ENCODE measurements around the gene CCNI2.

The CCNI2 gene, protein sequence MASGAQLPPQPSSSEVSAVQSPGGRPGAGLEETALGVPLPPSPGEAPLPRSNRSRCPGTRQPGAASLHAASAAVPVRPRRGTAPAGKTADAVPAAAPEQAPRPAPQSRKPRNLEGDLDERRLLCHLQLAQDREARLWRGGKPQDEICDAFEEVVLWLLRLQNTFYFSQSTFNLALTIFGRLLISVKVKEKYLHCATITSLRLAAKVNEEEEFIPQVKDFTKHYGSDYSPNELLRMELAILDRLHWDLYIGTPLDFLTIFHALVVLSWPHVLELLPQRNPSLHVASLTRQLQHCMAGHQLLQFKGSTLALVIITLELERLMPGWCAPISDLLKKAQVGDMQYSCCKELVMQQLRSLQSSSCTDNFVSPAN

DNA sequence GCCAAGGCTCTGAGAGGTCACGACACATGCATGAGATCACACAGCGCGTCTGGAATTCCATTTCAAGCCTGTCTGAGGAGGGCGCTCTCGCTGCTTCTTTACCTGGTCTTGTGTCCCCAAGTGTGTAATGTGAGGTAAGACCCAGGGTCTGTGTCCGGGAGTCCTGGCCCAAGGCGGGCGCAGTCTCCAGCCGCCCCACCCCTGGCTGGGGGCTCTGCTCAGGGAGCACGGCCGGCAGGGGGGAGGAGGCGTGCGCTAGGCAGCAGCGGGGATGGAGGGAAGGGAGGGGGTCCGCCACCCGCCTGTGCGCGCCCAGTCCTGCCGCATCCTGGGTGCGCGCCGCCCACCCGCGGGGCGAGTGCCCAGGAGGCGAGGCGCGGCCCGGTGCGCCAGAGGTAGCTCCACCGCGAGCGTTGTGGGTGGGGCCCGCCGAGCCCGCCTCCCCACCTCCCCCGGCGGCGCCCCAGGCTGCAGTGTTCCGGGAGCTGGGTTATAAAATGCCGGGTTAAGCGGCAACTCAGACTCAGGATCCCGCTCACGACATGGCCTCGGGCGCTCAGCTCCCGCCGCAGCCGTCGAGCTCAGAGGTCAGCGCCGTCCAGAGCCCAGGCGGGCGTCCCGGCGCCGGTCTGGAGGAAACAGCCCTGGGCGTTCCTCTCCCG is at the start of gene CCNI2:
Gene CCNI2 (plus strand): TSS at position 473 of the 662 bp plus-strand sequence. CDS start 70 bp downstream, at position 543.
- DNase-seq, result no peak

DNA sequence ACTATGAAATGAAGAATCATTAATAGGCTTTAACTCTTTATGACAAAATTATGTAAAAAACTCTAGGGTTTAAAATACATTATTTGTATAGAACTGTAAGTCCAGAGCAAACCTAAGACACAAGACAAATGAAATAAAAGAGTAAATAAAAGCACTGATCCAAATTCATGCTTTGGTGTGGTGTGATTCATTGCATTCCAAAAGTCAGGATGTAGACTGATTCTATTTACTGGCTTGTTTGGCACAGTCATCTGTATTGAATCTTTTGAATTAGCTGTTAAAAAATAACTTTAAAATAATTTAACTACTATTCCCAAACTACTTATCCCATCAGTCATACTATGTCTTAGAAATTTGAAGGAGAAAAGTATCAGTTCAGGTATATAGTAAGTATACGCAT is 42.4 kb upstream of the CCNI2 start:
- no peak for DNase-seq

DNA sequence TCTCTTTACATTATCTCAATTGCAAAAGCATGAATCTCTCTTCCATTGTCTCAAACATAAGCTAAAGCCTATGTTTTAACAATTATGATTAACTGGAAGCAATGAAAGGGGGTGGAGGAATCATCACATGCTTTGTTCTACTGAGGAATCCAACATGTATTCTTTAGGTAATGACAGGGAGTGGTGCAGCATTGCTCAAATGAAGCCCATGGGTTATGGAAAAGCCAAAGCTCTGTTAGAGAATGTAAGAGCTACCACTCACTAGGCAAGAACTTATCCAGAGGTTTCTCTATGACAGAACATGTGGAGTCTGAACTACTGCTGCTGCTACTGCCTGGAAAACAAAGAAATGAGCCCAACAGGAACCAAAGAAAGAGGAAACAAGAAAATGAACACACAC is 38.6 kb upstream of the CCNI2 start:
- no peak for DNase-seq

- DNase-seq, result peak; percentile 37 to 56
Observed at GRCh38 chr5:132714456-132715307, 32.5 kb upstream of the CCNI2 start.

DNA sequence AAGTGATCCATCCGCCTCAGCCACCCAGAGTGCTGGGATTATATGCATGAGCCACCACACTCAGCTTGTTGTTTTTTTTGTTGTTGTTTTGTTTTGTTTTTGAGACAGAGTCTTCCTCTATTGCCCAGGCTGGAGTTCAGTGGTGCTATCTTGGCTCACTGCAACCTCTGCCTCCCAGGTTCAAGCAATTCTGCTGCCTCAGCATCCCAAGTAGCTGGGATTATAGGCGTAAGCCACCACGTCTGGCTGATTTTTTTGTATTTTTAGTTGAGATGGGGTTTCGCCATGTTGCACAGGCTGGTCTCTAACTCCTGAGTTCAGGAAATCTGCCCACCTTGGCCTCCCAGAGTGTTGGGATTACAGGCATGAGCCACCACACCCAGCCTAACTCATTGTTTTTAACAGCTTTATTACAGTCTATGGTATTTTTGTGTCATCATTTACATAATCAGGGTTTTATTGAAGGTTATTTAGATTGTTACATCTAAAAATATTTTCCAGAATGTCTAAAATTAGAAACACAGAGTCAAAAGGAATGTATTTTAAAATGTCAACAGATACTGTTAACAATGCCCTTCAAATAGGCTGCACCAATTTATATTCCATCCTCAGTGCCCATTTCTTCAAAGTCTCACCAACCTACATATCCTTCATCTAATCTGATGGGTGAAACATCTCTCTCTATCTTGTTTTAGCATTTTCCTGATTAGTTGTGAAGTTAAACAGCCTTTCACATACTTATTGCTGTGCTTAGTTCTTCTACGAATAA is 28.5 kb upstream of the CCNI2 start:
- DNase-seq, result no peak

DNA sequence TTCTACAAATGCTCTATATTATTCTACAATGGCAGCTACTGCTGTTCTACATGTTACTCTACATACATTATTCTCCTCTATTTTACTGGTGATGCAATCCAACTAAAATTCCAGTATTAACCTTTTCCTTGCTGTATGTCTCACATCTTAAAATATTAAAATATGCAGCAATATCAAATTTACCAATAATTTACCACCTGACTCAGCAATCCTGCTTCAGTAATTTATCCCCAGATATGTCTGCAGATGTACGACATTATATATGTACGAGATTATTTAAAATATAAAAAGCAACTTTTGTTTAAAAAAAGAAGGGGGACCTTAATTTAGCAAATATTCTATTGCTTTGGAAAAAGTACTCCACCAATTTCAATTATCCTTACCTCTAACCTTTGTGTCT is 21.5 kb upstream of the CCNI2 start:
- no peak for DNase-seq

DNA sequence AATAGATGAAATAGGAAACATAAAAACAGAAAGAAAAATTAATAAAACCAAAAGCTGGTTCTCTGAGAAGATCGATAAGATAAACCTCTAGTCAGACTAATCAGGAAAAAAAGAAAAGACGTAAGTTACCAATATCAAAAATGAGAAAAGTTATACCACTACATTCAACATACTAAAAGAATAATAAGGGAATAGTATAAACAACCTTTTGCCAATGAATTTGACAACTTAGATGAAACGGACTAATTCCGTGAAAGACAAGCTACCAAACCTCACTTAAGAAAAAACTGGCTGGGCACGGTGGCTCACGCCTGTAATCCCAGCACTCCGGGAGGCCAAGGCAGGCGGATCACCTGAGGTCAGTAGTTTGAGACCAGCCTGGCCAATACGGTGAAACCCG is 17.3 kb upstream of the CCNI2 start:
- no peak for DNase-seq

GRCh38 chr5:132733499-132734148 is 13.6 kb upstream of the CCNI2 start:
- DNase-seq, result no peak

- no peak for DNase-seq
Observed at GRCh38 chr5:132734687-132735086, 12.5 kb upstream of the CCNI2 start.

GRCh38 chr5:132736853-132737833 is 10.1 kb upstream of the CCNI2 start, which contains the start of gene KIF3A:
Gene KIF3A, minus strand, starts transcription at chr5:132737546. Its CDS starts 127 bp downstream, at chr5:132737419.
- DNase-seq, result peak; percentile 96 to 97

DNA sequence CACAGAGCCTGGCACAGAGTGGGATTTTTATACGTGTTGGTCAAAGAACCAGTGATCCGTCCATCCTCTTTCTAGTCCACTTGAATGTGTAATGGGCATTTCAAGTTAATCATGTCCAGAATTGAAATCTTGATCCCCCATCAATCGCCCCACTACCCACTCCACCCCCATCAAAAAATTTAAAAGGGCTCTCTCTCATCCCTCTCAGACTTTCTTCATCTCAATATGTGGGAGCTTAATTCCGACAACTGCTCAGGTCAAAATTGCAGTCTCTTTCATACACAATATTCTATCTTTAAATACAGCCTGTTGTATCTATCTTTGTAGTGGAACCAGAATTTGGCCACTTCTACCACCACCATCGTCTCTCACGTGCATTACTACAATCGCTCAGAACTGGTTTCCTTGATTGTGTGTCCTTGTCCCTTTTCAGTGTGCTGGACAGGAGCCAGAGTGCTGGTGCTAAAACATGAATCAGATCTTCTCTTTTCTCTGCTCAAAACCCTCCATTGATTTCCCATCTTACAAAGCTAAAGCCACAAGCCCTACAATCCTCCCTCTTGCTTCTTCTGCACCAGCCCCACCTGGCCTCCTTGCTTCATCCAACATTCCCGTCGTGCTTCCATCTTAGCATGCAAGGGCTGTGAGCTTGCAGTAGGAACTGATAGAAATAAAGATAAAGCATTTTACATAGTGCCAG is 9.1 kb upstream of the CCNI2 start:
- DNase-seq, result no peak

DNA sequence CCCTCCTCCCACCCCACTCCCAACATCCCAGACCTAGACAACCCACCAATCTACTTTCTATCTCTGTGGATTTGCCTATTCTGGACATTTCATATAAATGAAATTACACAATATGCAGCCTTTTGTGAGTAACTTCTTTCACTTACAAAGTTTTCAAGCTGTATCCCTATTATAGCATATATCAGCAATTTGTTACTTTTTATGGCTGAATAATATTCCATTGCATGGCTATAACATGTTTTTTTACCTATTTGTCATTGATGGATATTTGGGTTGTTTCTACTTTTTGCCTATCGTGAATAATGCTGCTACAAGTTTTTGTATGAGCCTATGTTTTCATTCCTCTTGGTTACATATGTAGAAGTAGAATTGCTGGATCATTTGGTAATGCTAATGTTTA is 8.0 kb upstream of the CCNI2 start:
- DNase-seq, result no peak

GRCh38 chr5:132742158-132742557 is 5.1 kb upstream of the CCNI2 start:
- no peak for DNase-seq

DNA sequence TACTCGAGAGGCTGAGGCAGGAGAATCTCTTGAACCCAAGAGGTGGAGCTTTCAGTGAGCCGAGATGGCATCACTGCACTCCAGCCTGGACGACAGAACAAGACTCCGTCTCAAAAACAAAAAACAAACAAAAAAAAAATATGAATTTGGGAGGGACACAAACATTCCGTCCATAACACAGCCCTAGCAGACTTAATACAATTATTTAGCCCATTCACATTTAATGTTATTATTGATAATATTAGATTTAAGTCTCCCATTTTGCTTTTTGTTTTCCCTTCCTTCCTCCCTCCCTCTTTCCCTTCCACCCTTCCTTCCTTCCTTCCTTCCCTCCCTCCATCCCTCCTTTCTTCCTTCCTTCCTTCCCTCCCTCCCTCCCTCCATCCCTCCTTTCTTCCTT is 4.6 kb upstream of the CCNI2 start:
- DNase-seq, result no peak

DNA sequence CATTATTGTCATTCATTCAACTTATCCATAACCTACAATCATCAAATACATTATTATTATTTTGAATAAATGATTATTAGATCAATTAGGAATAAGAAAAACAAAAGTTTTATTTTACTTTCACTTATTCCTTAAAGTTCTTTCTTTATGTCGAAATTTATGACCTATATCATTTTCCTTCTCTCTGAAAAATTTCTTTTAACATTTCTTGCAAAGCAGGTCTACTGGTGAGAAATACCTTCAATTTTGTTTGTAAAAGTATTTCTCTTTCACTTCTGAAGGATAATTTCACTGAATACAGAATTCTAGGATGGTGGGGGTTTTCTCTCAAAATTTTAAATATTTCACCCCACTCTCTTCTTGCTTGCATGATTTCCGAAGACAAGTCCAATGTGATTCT is 2.6 kb upstream of the CCNI2 start:
- DNase-seq, result no peak

GRCh38 chr5:132746592-132746953 is 653 bp upstream of the CCNI2 start:
- DNase-seq, result no peak

- no peak for DNase-seq
Observed at GRCh38 chr5:132747616-132748440, 602 bp downstream of the CCNI2 start.

DNA sequence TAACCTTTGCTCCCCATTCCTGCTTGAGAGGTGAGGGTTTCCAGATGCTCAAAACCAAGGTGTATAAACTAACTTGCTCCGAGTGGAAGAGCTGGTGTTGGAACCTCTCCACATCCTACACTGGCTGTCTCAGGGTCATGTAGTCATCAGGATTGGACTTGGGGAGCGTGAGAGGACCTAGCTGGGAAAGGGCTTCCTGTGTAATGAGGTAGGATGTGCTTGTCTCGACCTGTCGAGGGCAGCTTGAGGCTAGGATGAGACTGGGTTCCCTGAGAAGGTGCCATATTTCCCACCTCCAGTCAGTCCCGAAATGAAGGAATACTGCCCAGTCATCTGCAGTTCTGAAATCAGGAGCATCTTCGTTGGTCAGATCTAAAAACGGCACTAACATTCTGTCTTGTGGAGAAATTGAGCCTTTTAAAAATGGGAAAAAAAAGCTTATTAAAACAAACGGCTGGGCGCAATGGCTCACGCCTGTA is 1.3 kb downstream of the CCNI2 start:
- DNase-seq, result no peak

- no peak for DNase-seq
Observed at GRCh38 chr5:132749506-132749905, 2.3 kb downstream of the CCNI2 start.
